Fibroblast of pulmonary artery (primary cell): Measurements from ENCODE around the gene SCPEP1.

ENCODE experiments used
- DNase-seq: peaks from one replicate; pipeline ENCODE4 v3.0.0-alpha.2; 2010; ENCODE audit warnings: low read depth
- H3K4me3 ChIP-seq: replicated peaks from 2 replicates; pipeline ENCODE4 v1.5.1; 2011; ENCODE audit warnings: low read depth, mild to moderate bottlenecking, control low read depth, low read length, moderate library complexity
- TF ChIP-seq, protein P1 (sequence below): IDR thresholded peaks from 2 replicates; pipeline ENCODE4 v1.5.1; 2011; ENCODE audit warnings: mild to moderate bottlenecking, control low read depth, low read length, inconsistent platforms; ENCODE audit errors: missing control alignments

SCPEP1 gene

DNA sequence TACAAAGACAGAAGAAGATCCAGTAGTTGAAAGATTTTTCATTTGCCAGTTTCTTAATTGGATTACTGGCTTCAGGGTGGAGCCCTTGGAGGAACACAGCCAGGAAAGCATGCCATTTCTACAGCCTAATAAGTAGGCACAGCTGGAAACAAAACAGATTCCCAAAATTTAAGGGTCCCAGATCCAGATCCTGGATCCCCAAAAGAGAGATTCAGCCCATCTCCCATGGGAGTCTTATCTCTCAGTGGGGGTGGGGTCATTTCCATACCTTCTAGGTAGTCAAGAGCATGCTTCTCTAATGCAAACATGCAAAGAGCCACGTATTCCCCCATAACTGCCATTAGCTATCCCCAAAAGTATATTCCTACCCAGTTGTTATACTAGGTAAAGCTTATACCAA is 49.9 kb downstream of the SCPEP1 start:
- no peak overlapping the region for H3K4me3 ChIP-seq
- TF ChIP-seq, protein P1, sequence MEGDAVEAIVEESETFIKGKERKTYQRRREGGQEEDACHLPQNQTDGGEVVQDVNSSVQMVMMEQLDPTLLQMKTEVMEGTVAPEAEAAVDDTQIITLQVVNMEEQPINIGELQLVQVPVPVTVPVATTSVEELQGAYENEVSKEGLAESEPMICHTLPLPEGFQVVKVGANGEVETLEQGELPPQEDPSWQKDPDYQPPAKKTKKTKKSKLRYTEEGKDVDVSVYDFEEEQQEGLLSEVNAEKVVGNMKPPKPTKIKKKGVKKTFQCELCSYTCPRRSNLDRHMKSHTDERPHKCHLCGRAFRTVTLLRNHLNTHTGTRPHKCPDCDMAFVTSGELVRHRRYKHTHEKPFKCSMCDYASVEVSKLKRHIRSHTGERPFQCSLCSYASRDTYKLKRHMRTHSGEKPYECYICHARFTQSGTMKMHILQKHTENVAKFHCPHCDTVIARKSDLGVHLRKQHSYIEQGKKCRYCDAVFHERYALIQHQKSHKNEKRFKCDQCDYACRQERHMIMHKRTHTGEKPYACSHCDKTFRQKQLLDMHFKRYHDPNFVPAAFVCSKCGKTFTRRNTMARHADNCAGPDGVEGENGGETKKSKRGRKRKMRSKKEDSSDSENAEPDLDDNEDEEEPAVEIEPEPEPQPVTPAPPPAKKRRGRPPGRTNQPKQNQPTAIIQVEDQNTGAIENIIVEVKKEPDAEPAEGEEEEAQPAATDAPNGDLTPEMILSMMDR, result no peak
- no peak for DNase-seq

DNA sequence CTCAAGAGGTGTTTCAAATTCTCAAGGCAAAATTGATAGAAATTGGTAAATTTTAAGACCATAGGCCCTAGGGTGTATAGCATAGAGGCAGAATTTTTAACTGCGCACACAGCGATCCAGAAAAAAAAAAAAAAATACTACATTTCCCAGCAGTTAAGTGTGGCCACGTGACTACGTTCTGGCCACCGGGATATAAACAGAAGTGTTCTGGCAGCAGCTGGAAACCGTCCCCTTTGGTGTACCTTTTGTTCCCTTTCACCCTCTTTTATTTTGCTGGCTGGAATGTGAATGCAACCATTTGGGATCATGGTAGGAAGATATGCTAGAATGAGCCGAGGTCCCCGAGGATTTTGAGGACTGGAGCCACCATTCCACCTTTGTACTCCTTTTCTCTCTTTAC is 54.4 kb downstream of the SCPEP1 start:
- TF ChIP-seq, protein P1, result no peak
- H3K4me3 ChIP-seq, result no peak overlapping the region
- no peak for DNase-seq

DNA sequence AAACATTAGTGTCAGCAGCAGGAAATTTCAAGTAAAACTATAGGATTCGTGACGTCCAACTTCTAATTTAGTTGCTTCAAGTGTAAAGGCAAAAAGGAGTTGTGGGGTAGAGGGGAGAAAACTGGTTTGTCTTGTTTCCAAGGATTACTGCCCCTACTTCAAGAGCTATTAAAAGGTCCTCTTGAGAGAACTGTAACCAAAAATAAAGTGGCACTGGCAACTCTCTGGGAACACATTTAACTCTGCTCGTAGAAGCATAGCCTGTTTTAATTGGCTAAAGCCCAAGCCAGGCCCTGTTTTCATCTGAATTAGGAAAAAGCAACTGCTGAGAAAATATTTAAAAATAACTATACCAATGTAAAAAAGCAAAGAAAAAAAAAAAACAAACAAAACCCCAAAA is 55.4 kb downstream of the SCPEP1 start:
- DNase-seq, result no peak
- TF ChIP-seq, protein P1, result no peak
- H3K4me3 ChIP-seq, result no peak overlapping the region

DNA sequence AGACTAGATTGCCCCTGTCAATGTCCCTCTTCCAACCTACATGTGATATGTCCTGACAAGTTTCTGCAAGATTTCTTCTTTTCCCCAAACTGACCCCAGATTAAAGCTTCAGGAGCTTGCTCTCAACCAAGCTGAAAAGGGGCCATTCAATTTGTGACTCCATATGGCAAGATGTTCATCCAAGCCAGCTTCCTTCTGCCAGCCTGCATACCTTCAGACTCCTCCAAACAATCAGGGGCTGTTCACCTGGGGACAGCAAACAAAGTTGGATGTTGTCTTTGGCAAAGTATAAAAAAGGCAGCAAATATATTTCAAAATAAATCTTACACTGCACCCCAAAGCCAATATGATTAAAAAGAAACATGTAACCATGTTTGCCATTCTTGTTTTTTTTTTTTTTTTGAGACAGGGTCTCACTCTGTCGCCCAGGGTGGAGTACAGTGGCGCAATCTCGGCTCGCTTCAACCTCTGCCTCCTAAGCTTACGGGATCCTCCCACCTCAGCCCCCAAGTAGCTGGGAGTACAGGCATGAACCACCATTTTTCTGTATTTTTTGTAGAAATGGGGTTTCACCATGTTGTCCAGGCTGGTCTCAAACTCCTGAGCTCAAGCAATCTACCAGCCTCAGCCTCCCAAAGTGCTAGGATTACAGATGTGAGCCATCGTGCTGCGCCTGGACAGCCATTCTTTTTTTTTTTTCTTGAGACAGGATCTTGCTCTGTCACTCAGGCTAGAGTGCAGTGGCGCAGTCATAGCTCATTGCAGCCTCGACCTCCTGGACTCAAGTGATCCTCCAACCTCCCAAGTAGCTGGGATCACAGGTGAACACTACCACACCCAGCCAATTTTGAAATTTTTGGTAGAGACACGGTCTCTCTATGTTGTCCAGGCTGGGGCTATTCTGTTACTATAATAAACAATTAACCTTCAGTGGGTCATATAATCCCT is 57.1 kb downstream of the SCPEP1 start:
- H3K4me3 ChIP-seq, result no peak overlapping the region
- TF ChIP-seq, protein P1, result no peak
- DNase-seq, result no peak

DNA sequence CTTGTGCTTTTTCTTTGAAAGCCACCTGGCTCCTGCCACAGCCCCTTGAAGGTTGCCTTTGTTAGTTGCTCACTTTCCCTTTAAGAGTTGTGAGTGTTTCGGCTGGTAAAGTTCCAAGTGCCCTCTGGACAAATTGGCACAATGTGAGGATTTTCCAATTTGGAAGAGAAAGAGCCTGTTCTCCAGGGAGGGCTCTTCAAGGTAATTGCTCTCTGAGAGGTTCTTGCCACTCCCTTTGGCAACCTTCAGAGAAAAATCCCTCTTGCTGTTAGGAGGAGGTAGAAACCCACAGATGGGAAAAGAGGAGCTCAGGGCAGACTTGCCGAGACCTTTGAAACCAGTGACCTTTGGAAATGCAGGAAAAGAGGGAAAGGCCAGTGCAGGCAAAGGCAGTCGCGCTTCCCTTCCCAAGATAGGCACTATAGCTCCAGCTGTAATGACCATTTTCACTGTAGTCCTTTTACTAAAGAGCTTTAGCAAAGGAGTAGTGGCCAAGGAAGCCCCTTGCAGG is 58.1 kb downstream of the SCPEP1 start:
- DNase-seq, result no peak
- no peak overlapping the region for H3K4me3 ChIP-seq
- TF ChIP-seq, protein P1, result no peak

DNA sequence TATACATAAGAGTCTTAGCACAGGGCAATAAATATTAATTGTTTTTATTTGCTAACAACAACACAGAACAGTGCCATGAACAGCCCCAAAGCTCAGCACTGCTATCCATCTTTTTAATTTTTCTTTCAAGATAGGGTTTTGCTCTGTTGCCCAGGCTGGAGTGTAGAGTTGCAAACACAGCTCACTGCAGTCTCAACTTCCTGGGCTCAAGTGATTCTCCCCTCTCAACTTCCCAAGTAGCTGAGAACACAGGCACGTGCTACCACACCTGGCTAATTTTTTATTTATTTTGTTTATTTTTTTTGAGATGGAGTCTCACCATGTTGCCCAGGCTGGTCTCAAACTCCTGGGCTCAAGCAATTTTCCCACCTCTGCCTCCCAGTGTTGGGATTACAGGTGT is 59.5 kb downstream of the SCPEP1 start:
- H3K4me3 ChIP-seq, result no peak overlapping the region
- DNase-seq, result no peak
- TF ChIP-seq, protein P1, result no peak
